GM21381 (cell line): Measurements from ENCODE around the gene SNX6.
"Not testable (repeated sequence)": the region's sequence is repeated elsewhere in the genome, so short reads cannot be mapped to it uniquely, and the experiment has no call there.

ENCODE experiments used
- ATAC-seq: cut with Tn5 transposase; IDR thresholded peaks from one replicate; pipeline ENCODE4 v1.9.1; 2021; ENCODE audit warnings: mild to moderate bottlenecking, moderate library complexity; ENCODE audit not compliant: unreplicated experiment

SNX6 gene

DNA sequence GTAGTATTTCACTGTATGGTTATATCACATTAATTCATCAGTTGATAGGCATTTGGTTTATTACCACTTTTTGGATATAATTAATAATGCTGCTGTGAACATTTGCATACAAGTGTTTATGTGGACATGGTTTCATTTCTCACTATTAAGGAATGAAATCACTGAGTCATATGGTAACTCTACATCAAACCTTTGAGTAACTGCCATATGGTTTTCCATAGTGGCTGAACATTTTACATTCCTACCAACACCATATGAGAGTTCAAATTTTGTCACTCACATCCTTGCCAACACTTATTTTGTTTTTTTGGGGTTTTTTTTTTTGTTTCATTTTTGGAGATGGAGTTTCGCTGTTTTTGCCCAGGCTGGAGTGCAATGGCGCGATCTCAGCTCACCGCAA is 60.2 kb downstream of the SNX6 start:
- no peak for ATAC-seq

DNA sequence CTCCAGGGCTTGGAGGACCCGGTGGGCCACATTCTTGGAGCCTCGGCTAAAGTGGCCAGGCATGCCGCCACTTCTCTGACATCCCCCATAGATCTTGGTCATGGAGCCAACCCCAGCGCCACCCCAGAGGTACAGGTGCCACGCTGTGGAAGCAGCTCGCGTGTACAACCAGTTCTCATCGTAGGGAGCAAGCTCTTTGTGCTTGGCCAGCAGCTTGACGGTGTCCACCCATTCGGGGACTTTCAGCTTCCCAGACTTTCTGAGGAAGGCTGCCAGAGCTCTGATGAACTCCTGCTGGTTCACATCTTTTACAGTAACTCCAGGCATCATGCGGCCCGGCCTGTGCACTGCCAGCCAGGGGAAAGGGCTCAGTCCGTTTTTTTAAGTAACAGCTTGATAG is 61.1 kb downstream of the SNX6 start:
- no peak for ATAC-seq

DNA sequence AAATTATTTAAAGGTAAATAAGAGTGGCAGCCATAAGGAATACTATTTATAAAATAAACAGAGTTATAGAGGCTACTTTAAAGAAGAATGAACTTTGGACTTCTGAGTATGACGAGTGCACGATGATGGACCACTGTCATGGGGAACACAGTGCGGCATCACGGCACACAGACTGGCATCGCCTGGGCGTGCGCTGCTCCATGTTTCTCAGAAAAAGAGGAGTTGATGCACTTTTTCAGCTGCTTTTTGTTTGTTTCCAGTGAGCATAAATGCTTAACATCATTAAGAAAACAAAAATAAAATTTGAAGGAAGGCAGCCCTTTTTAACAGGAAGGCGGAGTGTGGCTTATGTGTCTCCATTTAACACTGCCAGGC is 67.2 kb downstream of the SNX6 start:
- ATAC-seq, result no peak

DNA sequence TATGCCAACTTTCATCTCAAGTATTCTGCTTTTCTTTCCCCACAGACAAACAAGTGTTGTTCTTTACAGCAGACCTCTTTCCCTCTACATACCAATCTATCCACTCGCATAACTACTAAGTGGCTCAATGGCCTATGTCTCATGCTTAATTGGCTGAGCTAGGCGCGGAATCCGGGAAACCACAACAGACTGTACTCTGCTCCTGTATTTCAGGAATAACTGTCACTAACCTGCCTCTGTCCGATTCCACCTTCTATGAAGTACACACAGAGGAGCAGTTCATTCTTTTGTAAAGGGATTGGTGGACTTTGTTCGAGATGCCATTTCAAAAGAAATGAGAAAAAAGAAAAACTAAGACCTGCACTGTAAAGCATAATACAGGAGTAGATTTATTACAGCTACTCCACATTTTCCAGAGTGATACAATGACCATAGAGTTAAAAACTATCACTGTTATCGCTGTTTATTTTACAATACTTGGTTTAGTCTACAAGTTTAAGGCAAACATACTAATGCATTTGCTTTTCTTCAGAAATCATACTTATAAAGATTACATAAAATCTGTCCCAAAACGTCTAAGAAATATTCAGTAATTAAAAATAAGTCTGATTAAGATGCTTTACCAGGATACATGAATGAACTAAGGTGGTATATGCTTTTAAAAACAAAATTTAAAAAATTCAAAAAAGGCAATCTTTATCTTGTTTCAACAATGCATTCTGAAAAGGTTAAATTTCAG is 67.7 kb downstream of the SNX6 start:
- ATAC-seq, result not testable (repeated sequence)

DNA sequence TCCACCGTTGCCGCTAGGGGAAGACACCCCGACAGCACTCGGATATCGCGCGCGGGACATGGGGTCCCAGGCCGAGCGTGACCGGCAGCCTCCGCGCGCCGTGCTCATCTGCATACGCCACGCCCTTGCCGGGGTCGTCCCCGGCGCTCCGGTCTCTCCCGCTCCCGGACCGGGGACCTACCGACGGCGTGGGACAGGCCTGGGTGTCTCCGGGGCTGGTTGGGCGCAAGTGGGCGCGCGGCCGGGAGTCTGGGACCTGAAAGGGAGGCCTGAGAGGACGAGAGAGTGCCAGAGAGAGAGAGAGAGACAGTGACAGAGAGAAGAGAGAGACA is 73.5 kb downstream of the SNX6 start:
- peak; percentile 60 for ATAC-seq

DNA sequence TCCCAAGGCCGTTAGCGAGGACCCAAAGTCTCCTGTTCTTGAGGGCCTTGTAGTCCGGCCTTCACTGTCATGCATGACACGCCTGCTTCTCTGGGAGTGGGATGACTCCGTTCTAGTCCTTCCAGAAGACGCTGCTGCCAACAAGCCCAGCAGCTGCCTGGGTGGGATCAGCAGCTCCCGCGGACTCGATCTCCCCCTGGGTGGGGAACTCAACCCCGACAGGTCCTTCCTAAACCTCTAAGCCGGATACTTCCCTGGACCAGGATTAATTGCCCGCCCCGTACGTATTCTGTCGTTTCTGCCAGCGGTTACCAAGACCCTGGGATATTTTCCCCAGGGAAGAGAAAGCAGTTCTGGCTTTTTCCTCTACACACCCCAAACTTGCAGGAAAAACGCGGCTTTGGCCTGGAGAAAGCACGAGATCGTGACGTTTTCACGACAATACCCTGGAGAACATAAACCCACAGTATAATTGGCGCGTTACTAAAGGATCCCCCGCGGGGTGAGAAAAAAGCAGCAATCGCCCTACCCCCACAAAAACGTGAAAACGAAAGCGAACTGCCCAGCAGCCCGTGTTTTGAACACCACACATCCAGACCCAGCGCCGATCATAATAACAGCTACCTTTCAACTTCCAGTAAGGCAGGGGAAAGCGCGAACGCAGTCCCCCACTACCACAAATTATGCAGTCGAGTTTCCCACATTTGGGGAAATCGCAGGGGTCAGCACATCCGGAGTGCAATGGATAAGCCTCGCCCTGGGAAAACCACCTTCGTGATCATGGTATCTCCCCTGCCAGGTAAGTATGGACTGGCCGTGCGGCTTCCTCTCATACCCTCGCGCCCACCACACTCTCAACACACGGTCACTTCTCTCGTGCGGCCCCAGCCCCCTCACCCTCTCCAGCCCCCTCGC is 74.1 kb downstream of the SNX6 start:
- ATAC-seq, result peak; percentile 74

DNA sequence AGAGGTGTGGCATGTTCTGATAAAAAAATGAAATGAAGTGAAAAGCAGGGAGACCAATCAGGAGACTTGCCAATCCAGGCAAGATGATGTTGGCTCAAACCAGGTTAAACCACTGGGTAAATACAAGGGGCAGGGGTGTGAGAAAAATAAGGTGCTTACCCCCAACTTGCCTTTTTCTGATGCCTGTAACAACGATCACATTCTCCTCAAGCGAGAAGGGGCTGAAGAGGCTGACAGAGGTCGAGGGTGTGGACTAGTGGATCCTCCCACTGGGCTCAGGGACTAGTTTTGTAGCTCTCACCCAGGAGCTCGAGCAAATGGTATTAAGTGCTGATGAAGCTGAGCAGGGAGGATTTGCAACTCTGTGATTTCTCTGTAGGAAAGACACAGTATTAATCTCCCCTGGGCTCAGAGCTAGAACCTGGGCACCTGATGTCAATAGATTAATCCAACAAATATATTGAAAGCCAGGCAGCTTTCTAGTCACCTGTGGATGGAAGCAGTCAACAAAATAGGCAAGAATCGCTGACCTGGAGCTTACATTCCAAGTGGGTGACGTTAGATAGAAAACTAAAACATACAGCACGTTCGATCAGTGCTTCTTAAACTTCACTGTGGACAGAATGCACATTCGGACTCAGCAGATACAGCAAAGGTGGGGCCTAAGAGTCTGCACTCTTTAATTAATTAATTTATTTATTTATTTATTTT is 75.3 kb downstream of the SNX6 start:
- ATAC-seq, result no peak

DNA sequence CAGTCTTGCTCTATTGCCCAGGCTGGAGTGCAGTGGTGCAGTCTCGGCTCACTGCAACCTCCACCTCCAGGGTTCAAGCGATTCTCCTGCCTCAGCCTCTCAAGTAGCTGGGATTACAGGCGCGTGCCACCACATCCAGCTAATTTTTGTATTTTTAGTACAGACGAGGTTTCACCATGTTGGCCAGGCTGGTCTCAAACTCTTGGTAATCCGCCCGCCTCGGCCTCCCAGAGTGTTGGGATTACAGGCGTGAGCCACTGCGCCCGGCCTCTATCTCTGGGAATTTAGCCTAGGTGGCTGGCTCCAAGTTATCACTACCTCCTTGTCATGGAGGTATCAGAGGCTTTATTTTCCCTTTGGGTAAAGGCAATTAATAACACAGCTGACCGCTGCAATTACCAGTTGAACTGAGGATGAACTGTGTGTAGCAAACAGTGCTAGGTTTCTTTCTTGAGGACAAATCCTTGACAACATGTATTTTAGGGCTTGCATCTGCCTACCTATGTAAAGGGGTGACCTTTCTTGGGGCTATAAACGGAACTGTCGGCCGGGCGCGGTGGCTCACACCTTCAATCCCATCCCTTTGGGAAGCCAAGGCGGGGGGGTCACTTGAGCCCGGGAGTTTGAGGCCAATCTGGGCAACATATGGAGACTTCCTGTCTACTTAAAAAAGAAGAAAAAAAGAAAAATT is 80.5 kb downstream of the SNX6 start:
- ATAC-seq, result not testable (repeated sequence)

DNA sequence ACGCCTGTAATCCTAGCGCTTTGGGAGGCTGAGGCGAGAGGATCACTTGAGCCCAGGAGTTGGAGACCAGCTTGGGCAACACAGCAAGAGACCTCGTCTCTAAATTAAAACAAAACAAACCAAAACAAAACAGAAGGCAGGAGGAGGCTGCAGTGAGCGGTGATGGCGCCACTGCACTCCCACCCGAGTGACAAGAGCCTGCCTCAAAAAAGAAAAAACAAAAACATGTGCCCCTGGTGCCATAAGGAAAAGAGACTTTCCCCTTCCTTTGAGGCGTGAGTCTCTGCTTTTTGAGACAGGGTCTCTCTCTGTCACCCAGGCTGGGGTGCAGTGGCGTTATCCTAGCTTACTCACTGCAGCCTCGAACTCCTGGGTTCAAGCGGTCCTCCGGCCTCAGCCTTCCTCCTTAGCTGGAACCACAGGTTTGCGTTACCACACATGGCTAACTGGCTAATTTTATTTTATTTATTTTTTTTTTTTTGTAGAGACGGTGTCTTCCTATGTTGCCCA is 81.4 kb downstream of the SNX6 start:
- ATAC-seq, result no peak

DNA sequence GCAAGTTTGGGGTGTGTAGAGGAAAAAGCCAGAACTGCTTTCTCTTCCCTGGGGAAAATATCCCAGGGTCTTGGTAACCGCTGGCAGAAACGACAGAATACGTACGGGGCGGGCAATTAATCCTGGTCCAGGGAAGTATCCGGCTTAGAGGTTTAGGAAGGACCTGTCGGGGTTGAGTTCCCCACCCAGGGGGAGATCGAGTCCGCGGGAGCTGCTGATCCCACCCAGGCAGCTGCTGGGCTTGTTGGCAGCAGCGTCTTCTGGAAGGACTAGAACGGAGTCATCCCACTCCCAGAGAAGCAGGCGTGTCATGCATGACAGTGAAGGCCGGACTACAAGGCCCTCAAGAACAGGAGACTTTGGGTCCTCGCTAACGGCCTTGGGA is 82.8 kb downstream of the SNX6 start:
- peak; percentile 33 for ATAC-seq

DNA sequence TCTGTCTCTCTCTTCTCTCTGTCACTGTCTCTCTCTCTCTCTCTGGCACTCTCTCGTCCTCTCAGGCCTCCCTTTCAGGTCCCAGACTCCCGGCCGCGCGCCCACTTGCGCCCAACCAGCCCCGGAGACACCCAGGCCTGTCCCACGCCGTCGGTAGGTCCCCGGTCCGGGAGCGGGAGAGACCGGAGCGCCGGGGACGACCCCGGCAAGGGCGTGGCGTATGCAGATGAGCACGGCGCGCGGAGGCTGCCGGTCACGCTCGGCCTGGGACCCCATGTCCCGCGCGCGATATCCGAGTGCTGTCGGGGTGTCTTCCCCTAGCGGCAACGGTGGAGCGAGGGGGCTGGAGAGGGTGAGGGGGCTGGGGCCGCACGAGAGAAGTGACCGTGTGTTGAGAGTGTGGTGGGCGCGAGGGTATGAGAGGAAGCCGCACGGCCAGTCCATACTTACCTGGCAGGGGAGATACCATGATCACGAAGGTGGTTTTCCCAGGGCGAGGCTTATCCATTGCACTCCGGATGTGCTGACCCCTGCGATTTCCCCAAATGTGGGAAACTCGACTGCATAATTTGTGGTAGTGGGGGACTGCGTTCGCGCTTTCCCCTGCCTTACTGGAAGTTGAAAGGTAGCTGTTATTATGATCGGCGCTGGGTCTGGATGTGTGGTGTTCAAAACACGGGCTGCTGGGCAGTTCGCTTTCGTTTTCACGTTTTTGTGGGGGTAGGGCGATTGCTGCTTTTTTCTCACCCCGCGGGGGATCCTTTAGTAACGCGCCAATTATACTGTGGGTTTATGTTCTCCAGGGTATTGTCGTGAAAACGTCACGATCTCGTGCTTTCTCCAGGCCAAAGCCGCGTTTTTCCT is 83.4 kb downstream of the SNX6 start:
- peak; percentile 74 for ATAC-seq

DNA sequence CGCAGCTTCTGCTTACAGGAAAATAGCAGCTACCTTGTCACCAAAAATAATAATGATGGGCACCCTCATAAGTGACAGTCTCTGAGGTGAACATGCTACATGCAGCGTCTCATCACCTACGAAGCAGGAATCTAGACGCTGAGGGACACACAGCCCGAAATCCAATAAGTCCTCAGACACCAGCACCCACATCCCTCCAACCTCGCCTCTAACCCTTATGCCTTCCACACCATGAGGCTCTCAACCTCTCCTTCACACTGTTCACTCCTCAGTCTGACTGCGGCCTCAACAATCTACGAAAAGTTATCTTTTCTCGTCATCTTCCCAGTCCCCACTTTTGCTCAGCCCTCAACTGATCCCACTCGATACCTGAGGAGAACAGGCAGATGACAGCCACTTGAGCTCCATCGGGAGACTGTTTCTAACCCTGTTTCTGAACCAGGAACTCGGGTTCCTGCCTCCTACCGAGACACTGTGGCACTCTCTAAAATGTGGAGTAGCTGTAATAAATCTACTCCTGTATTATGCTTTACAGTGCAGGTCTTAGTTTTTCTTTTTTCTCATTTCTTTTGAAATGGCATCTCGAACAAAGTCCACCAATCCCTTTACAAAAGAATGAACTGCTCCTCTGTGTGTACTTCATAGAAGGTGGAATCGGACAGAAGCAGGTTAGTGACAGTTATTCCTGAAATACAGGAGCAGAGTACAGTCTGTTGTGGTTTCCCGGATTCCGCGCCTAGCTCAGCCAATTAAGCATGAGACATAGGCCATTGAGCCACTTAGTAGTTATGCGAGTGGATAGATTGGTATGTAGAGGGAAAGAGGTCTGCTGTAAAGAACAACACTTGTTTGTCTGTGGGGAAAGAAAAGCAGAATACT is 89.5 kb downstream of the SNX6 start:
- not testable (repeated sequence) for ATAC-seq

DNA sequence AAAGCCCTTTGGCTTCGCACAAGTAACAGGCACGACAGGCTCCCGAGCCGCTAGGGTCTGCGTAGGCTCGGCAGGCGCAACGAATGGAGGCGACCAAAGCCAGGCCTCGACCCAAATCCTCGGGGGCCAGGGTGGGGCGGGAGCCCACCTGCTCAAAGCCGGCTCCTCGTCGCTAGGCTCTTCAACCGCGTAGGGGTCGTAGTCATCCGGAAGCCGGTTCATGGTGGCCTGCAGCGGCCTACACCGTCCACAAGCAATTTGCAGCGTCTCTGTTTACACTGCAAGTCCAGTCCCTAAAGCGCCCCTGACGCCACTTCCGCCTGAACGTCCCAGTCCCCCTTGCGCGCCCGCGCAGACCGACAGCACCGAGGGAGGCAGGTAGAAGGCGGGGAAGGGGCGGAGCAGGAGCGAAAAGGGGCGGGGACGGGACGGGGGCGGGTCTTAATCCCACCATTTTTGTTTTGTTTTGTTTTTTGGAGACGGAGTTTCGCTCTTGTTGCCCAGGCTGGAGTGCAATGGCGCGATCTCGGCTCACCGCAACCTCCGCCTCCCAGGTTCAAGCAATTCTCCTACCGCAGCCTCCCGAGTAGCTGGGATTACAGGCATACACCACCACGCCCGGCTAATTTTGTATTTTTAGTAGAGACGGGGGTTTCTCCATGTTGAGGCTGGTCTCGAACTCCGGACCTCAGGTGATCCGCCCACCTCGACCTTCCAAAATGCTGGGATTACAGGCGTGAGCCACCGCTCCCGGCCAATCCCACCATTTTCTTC is 90.4 kb downstream of the SNX6 start, which contains the start of gene EAPP:
TSS of gene EAPP (minus strand) at position 295 of the 774 bp plus-strand sequence. CDS start at position 222, 73 bp downstream.
- ATAC-seq, result peak; percentile 100

DNA sequence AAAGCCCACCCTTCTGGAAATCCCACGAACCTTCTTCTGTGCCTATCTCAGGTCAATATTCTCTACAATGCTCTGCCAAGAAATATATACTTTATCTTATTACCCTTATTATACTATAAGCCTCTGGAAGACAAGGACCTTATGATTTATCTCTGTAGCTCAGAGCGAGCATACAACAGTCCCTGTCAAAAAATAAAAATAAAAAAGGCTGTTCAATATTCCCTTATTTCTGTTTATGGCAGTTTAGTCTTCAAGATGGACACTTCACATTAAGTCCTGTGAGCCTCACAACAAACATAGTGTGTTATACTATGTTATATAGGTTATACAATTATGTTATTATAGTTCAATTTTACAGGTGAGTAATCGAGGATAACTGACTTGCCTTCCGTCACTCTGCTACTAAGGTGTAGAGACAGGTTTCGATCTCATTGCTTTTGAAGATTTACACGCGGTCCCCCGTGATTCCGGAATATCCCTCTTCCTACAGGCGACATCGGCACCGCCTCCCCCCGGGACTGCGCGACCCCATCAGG is 91.0 kb downstream of the SNX6 start:
- ATAC-seq, result peak; percentile 19

DNA sequence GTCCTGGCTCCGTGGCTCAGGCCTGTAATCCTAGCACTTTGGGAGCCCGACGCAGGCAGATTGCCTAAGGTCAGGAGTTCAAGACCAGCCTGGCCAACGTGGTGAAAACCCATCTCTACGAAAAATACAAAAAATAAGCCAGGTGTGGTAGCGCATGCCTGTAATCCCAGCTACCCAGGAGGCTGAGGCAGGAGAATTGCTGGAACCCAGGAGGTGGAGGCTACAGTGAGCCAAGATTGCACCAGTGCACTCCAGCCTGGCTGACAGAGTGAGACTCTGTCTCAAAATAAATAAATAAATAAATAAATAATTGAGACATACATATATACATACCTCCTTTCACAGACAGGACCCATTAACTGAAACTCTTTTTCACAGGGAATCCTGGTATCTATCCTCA is 91.9 kb downstream of the SNX6 start:
- ATAC-seq, result not testable (repeated sequence)

DNA sequence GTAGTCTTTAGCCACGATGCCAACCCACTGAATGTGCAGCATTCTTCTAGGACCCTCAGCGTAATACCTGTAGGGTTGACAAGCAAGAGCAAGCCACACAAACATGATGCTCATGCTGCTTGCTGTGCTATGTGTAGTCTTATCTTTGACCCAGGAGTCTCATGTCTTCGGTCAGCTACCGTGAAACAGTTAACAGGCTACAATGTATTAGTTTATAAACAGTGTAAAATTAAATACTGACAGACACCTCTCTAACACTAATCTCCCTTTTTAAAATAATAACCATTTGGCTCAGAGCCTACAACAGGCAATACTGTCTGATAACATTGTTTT is 92.3 kb downstream of the SNX6 start:
- ATAC-seq, result no peak

DNA sequence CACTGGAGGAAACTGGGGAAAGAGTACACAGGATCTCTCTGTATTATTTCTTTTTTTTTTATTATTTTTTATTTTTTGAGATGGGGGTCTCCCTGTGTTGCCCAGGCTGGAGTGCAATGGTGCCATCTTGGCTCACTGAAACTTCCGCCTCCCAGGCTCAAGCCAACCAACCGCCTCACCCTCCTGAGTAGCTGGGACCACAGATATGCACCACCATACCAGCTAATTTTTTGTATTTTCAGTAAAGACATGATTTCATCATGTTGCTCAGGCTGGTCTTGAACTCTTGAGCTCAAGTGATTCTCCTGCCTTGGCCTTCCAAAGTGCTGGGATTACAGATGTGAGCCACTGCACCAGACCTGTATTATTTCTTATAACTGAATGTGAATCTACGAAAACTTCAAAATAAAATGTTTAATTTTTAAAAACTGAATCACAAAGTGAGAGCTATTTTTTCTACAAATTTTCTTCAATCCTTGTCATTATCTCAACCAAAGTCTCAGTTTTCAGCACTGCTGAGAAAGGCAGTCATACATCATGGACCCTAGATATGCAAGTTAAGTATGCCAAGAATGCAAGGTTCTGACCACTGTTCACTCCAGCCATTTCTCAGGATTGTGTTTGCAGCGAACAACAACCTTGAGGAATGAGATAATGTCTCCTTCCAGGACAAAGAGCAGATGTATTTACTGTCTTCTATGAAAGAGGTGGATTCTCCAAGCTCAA is 92.8 kb downstream of the SNX6 start:
- no peak for ATAC-seq
